ENCODE data around the gene GPATCH8. TPM values are rescaled to one million over a fixed set of nuclear protein-coding genes. Genes with fewer than 3 reads are reported as not detected.
"Not testable (repeated sequence)": the region's sequence is repeated elsewhere in the genome, so short reads cannot be mapped to it uniquely, and the experiment has no call there.

Gene GPATCH8
- polyA plus RNA-seq, 1 of the 3 experiments (the other 2 are of a cell fraction): 12.7 TPM

DNA sequence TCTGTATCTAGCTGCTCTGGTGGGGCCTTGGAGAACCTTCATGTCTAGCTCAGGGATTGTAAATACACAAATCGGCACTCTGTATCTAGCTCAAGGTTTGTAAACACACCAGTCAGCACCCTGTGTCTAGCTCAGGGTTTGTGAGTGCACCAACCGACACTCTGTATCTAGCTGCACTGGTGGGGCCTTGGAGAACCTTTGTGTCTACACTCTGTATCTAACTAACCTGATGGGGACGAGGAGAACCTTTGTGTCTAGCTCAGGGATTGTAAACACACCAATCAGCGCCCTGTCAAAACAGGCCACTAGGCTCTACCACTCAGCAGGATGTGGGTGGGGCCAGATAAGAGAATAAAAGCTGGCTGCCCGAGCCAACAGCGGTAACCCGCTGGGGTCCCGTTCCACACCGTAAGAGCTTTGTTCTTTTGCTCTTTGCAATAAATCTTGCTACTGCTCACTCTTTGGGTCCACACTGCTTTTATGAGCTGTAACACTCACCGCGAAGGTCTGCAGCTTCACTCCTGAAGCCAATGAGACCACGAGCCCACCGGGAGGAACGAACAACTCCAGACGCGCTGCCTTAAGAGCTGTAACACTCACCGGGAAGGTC is 133.7 kb downstream of the GPATCH8 start:
- H3K36me3 ChIP-seq (replicated peaks in 1 of 2; ENCODE audit: control insufficient read depth in 1 of 2, insufficient read depth in 2 of 2, low read length in 1 of 2); H3K9me2 ChIP-seq; H3K4me3 ChIP-seq (ENCODE audit: low read depth in 2 of 2, low read length in 1 of 2); H3K4me1 ChIP-seq (ENCODE audit: control insufficient read depth in 1 of 2, insufficient read depth in 2 of 2, low read depth in 1 of 2, low read length in 1 of 2); H4K20me1 ChIP-seq (ENCODE audit: insufficient read depth); H3K27me3 ChIP-seq (ENCODE audit: insufficient read depth); CTCF ChIA-PET; H3K4me2 ChIP-seq; DNase-seq; H3K27ac ChIP-seq (ENCODE audit: low read depth in 2 of 2, low read length in 1 of 2); H3K9ac ChIP-seq; H3K79me2 ChIP-seq (ENCODE audit: insufficient read depth); H3F3A ChIP-seq (replicated peaks; ENCODE audit: insufficient read depth); H3K9me3 ChIP-seq; H2AFZ ChIP-seq (ENCODE audit: low read depth): not testable (repeated sequence)
- POLR2A ChIA-PET: interaction anchor here (0.9 to 1.2 kb wide), 2 partner anchors 10 to 24 kb away, joined by 3 read pairs; no protein-coding TSS in a partner anchor
- WGBS (ENCODE audit: low lambda C conversion rate): 77% methylated on average over 10 of the region's 17 CpGs

DNA sequence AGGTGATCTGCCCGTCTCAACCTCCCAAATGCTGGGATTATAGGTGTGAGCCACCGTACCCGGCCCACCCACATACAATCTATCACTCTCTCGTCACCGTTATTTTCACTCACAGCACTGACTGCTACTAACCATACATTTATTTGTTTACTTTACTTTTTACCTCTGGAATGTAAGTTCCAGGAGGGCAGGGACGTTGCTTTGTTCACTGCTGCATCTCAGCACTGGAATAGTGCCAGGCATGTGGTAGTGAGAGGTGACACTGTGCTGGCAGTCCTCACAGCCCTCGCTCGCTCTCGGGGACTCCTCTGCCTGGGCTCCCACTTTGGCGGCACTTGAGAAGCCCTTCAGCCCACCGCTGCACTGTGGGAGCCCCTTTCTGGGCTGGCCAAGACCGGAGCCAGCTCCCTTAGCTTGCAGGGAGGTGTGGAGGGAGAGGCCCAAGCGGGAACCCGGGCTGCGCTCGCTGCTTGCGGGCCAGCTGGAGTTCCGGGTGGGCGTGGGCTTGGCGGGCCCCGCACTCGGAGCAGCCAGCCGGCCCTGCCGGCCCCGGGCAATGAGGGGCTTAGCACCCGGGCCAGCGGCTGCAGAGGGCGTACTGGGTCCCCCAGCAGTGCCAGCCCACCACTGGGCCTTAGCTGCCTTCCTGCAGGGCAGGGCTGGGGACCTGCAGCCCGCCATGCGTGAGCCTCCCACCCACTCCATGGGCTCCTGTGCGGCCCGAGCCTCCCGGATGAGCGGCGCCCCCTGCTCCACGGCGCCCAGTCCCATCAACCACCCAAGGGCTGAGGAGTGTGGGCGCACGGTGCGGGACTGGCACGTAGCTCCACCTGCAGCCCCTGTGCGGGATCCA is 134.6 kb downstream of the GPATCH8 start:
- CTCF ChIA-PET: interaction anchor here (1.1 kb wide), 1 partner anchor 10 kb away, joined by 3 read pairs; no protein-coding TSS in a partner anchor
- H3K27ac ChIP-seq (ENCODE audit: low read depth in 2 of 2, low read length in 1 of 2); H3K79me2 ChIP-seq (ENCODE audit: insufficient read depth); DNase-seq; H3K4me3 ChIP-seq (ENCODE audit: low read depth in 2 of 2, low read length in 1 of 2); H3K9me2 ChIP-seq; H3K36me3 ChIP-seq (replicated peaks in 1 of 2; ENCODE audit: control insufficient read depth in 1 of 2, insufficient read depth in 2 of 2, low read length in 1 of 2); H3K9me3 ChIP-seq; H2AFZ ChIP-seq (ENCODE audit: low read depth); H3K4me2 ChIP-seq; H3K4me1 ChIP-seq (ENCODE audit: control insufficient read depth in 1 of 2, insufficient read depth in 2 of 2, low read depth in 1 of 2, low read length in 1 of 2); H3F3A ChIP-seq (replicated peaks; ENCODE audit: insufficient read depth); H3K9ac ChIP-seq; H3K27me3 ChIP-seq (ENCODE audit: insufficient read depth); POLR2A ChIA-PET; H4K20me1 ChIP-seq (ENCODE audit: insufficient read depth): not testable (repeated sequence)
- WGBS (ENCODE audit: low lambda C conversion rate): 78% methylated on average over 11 of the region's 42 CpGs

GRCh38 chr17:44367231-44367979 is 135.8 kb downstream of the GPATCH8 start:
- peak; percentile 20 for DNase-seq
- Histone ChIP-seq H3K27ac (ENCODE audit: low read depth in 2 of 2, low read length in 1 of 2) (no peak overlapping the region), H3F3A (replicated peaks; ENCODE audit: insufficient read depth) (peaks cover 3% of the 10 kb centered on the region), H3K4me2 (no peak overlapping the region), H3K4me3 (ENCODE audit: low read depth in 2 of 2, low read length in 1 of 2) (no peak overlapping the region), H4K20me1 (ENCODE audit: insufficient read depth) (no peaks in the 10 kb centered on the region), H3K27me3 (ENCODE audit: insufficient read depth) (no peaks in the 10 kb centered on the region; the same call in 1 of the 2 replicates), H3K4me1 (ENCODE audit: control insufficient read depth in 1 of 2, insufficient read depth in 2 of 2, low read depth in 1 of 2, low read length in 1 of 2) (peaks cover 0 to 4% of the 10 kb centered on the region in 2 experiments; a peak in 1 of 4 replicates), H3K9me2 (no peaks in the 10 kb centered on the region), H2AFZ (ENCODE audit: low read depth) (no peak overlapping the region), H3K9ac (no peak overlapping the region), H3K36me3 (replicated peaks in 1 of 2; ENCODE audit: control insufficient read depth in 1 of 2, insufficient read depth in 2 of 2, low read length in 1 of 2) (no peaks in the 10 kb centered on the region), H3K79me2 (ENCODE audit: insufficient read depth) (peaks cover 3% of the 10 kb centered on the region; the same call in 1 of the 2 replicates), H3K9me3 (no peaks in the 10 kb centered on the region)
- ChIA-PET POLR2A (no interaction called here), CTCF (interaction anchor here (0.9 to 1.6 kb wide), 3 partner anchors 8 to 16 kb away, joined by 3 to 6 read pairs (median 4); no protein-coding TSS in a partner anchor)
- 49% methylated on average over 7 of the region's 7 CpGs for WGBS (ENCODE audit: low lambda C conversion rate)
- TF ChIP-seq ZBTB33 (IDR thresholded peaks at IDR 0.05; ENCODE audit: borderline replicate concordance, low read depth) (no peak), MEF2A (IDR thresholded peaks at IDR 0.05; ENCODE audit: borderline replicate concordance, low read depth) (no peak)

- H3K9me3 ChIP-seq; H3K4me2 ChIP-seq; H2AFZ ChIP-seq (ENCODE audit: low read depth); H3K79me2 ChIP-seq (ENCODE audit: insufficient read depth); H3K36me3 ChIP-seq (replicated peaks in 1 of 2; ENCODE audit: control insufficient read depth in 1 of 2, insufficient read depth in 2 of 2, low read length in 1 of 2); H3K9ac ChIP-seq; POLR2A ChIA-PET; H3F3A ChIP-seq (replicated peaks; ENCODE audit: insufficient read depth); DNase-seq; H3K9me2 ChIP-seq; H3K27ac ChIP-seq (ENCODE audit: low read depth in 2 of 2, low read length in 1 of 2); H3K27me3 ChIP-seq (ENCODE audit: insufficient read depth); H3K4me3 ChIP-seq (ENCODE audit: low read depth in 2 of 2, low read length in 1 of 2): not testable (repeated sequence)
- CTCF ChIA-PET: interaction anchor here (0.7 kb wide), 1 partner anchor 22 kb away, joined by 3 read pairs; no protein-coding TSS in a partner anchor
- peaks cover 11% of the 10 kb centered on the region; the same call in 1 of the 2 replicates for H4K20me1 ChIP-seq (ENCODE audit: insufficient read depth)
- WGBS (ENCODE audit: low lambda C conversion rate): 81% methylated on average over 5 of the region's 5 CpGs
- H3K4me1 ChIP-seq (ENCODE audit: control insufficient read depth in 1 of 2, insufficient read depth in 2 of 2, low read depth in 1 of 2, low read length in 1 of 2): peaks cover 3 to 22% of the 10 kb centered on the region in 2 experiments; a peak in 1 of 4 replicates
Observed at GRCh38 chr17:44365051-44365450, 138.2 kb downstream of the GPATCH8 start.
